MM.1S (cell line): Measurements from ENCODE around the gene DAAM1.

Experiments
- CTCF ChIP-seq: fragments of 300-600 bp; sonication (generic); IDR thresholded peaks from 2 replicates; pipeline ENCODE4 v1.5.1; 2016; ENCODE audit warnings: antibody characterized with exemption, low read length, mixed read lengths
- EZH2 ChIP-seq: fragments of 300-600 bp; sonication (generic); optimal IDR thresholded peaks from 2 replicates; pipeline ENCODE3; 2017; ENCODE audit warnings: low read depth, mild to moderate bottlenecking, antibody characterized with exemption, low read length, mixed read lengths
- EZH2phosphoT487 ChIP-seq: fragments of 300-600 bp; sonication (generic); IDR thresholded peaks from 2 replicates; pipeline ENCODE4 v1.6.1; 2018; ENCODE audit warnings: antibody characterized with exemption, low read length

- TF ChIP-seq EZH2phosphoT487: no peak
- TF ChIP-seq CTCF: no peak
- no peak for TF ChIP-seq EZH2
Observed at GRCh38 chr14:59407246-59408010, 219.0 kb downstream of the DAAM1 start.
